Non-pigmented ciliary epithelial cell (primary cell): Measurements from ENCODE around the gene SEL1L.
"Not testable (repeated sequence)": the region's sequence is repeated elsewhere in the genome, so short reads cannot be mapped to it uniquely, and the experiment has no call there.

Experiments
- DNase-seq: peaks from one replicate; pipeline ENCODE4 v3.0.0-alpha.2; 2010; ENCODE audit warnings: low read depth

SEL1L gene

DNA sequence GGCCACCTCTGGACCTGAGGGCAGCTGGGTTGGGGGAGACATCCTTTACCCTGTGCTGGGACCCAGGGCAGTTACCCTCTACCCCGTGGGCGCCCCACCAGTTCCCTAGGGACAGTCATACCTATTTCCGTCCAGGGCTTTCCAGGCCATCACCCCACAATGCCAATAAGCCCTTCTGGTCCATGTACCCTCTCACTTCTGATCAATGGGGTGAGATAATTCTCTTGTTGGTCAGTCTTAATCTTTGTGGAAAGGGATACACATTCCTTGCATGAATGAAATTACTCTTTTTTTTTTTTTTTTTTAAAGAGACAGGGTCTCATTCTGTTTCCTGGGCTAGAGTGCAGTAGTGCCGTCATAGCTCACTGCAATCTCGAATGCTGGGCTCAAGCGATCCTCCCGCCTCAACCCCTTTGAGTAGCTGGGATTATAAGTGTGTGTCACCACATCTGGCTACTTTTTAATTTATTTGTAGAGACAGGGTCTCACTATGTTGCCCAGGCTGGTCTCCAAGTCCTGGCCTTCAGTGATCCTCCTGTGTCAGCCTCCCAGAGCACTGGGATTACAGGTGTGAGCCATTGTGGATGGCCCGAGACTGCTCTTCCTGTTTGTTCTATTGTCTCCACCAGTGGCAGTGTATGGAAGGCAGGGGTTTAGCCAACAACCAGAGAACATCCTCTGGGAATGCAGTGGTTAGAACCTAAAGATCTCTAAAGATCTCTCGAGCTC lies 87.2 kb downstream of the SEL1L start:
- no peak for DNase-seq

DNA sequence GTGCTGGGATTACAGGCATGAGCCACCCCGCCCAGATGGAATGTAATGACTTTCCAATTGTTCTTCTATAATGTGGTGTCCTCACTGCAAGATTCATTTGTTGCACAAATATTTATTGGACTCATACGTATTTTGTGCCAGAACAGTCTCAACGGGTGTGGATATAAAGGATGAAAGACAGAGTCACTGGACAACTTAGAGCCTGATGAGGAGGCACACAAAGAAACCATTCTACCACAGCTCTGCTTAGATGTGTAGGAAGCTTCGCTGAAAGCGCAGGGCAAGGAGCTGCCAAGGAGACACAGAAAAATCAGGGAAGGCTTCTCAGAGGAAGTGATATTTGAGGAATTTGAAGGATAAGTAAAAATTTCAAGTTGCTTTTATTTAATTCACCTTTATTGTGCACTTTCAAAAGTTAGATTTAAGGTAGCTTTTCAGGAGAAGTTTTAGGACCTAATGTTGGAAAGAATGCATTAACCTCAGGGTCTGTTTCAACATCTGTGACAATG lies 92.0 kb downstream of the SEL1L start:
- no peak for DNase-seq

DNA sequence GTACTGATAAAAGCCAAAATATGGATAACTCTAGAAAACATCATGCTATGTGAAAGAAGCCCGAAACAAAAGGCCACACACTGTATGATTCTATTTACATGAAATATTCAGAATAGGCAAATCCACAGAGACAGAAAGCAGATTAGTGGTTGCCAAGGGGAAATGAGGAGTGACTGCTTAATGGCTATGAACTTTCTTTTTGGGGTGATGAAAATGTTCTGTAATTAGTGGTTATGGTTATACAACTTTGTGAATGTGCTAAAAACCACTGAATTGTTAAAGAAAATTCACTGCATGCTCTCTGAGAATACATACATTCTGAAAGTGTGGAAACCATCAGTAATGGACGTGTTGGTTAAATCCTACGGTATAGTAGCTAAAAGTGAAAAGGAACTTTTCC lies 93.6 kb downstream of the SEL1L start:
- no peak for DNase-seq

- DNase-seq: no peak
Observed at GRCh38 chr14:81437244-81437643, 96.4 kb downstream of the SEL1L start.

DNA sequence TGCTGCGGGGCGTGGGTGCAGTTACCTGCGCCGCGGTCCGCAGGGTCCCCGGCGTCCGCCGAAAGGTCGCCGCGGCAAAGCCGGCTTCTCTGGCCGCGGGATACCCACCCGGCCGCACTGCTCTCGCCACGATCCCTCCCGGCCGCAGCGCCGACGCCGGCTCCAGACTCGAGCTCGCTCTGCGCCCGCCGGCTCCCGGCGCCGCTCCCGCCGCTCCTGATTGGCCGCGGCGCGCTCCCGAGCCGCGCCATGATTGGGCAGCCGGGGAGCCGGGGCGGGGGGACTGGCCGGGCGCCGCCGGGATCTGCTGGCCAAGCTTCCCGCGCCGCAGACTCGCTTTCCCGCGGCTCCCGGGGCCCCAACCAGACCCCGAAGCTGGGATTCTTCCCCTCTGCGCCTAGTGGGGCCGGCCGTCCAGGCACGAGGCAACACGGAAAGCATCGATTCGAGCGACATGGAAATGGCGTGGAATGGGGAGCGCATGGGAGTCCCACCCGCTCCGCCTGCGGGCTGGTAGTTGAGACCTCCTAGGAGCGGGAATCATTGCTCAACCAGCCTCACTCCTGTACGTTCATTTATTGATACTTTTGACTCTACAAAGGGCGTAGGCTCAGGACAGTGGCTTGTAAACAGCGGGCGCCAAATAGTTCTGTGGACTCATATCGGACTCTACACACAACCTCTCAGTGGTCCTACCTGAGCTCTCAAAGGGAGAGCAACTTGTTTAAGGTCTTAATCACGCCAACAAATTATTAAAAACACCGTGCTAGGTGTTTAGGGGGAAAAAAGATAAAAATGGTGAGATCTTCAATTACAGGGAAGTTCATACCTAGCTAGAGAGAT lies 97.1 kb downstream of the SEL1L start:
- DNase-seq: no peak

DNA sequence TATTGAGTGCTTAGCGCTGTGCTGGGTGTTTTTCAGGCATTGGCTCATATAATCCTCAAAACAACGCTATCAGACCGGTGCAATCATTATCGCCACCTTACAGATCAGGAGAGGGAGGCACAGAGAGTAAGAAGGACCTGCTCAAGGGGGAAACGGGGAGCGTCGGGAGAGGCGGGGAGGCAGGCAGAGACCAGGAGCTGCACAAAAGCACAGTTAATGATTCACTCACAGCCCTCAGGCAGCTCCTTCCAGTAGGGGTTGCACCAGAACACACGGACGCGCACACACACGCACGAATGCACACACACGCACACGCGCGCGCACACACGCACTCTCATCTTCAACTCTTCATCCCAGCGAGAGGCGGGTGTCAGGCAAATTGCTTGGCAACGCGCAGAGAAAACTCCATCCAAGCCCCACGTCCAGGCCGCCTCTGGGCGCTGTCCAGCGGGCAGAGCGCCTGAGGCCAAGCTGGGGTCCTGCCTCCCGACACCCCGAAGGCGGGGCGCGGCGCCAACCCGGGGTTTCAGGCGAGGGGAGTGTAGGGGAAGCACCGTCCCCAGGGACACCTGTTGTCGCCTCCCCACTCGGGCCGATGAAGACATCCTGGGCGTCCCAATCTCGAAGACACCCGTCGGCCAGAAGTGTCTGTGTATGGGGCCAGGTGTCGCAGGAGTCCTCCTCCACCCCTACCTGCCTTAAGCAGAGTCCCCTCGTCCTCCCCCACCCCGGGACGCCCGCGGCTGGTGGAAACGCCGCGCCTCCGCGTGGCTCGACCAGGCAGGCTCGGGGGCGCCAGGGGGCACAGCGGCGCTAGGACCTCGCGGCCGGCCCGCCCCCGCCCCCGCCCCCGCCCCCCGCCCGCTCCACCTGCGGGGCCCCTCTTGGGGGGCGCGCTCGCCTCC lies 98.0 kb downstream of the SEL1L start:
- DNase-seq: no peak

GRCh38 chr14:81435048-81435390 lies 98.6 kb downstream of the SEL1L start:
- no peak for DNase-seq

DNA sequence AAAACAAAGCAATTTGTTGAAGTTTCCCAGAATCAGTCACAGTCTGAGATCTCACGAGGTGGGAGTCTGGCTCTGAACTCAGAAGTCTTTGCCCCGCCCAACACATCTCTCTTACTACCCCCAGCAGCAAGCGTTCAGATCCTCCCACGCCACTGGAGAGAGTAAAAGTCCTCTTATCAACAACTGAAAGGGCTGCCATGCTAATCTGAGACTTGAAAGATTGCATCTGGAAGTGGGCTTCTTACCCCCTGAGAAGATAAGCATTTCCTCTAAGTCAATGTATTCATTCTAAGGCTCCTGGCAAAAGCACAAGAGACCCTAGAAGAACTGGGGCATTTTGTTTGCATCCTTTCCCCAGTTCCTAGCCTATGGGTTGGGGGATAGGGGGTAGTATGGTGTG lies 99.4 kb downstream of the SEL1L start:
- DNase-seq: no peak

DNA sequence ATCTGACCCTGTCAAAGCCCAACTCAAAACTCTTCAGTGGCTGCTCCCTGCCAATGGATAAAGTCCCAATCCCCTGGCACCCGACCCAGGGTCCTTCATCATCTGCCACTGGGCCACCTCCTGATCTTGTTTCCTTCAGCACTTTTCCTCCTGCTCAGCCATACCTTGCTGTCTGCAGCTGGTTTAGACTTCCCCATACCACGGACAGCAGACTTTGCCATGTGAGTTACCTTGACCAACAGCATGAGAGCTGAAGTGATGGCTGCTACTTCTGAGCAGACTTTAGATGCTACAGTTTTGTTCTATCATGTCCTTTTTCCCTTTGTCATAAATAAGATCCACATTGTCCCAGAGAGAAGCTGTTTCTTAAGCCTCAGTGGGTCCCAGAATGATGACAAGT lies 100.3 kb downstream of the SEL1L start:
- no peak for DNase-seq

- DNase-seq: no peak
Observed at GRCh38 chr14:81432219-81432661, 101.4 kb downstream of the SEL1L start.

DNA sequence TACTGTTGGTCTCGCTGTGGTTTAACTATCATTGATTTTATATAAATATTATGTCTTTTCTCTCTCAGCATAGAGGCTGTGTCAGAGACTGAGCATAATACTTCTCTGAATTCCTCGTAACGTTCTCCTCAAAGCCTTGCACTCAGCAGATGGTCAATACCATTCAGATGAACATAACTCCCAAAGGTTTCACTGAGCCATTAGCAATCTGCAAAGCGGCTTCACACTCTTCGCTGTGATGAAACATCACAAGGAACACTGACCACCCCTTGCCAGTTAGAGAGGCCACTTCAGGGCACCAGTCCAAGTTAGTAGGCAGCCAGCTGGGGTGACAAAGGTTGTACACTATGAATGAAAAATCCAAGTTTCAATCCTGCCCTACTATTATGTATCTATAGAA lies 103.4 kb downstream of the SEL1L start:
- no peak for DNase-seq

GRCh38 chr14:81429749-81430148 lies 103.9 kb downstream of the SEL1L start:
- not testable (repeated sequence) for DNase-seq

- no peak for DNase-seq
Observed at GRCh38 chr14:81429028-81429427, 104.6 kb downstream of the SEL1L start.

DNA sequence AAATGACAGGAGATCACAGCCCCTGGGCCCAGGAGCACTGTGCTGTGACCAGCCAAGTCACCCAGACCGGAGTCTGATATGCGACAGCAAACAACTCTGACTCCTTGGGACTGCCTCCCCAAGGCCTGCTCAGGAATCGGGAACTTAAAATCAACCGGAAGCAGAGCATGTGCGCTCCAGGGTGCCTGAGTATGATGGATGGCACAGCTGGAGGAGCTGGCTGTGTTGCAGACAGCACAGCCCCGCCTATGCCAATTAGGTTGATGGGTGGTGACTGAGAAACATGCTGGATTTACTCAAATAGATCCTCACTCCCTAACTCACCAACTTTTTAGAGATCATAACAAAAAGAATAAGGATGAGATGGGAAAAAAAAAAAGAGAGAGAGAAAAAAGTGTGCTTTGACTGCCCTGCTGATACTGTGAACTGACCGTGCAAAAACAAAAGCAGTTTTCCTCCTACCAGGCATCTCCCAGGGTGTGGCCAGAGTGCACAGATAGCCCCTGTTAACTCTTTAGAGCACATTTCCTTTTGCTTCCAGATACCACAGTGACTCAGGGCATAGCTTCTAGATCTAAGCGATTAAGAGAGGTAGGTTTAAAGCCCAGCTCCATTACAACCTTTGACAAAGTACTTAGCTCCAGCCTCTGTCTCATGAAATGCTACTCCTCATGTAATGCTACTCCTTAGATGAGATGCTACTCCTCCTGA lies 106.2 kb downstream of the SEL1L start:
- DNase-seq: no peak

GRCh38 chr14:81423504-81423903 lies 110.1 kb downstream of the SEL1L start:
- no peak for DNase-seq
